Endothelial cell of umbilical vein (primary cell): Measurements from ENCODE around the gene AFF1. TPM values are rescaled to one million over a fixed set of nuclear protein-coding genes. Genes with fewer than 3 reads are reported as not detected.

Experiments used
- BruUV-seq: library from RNA; stranded (reverse); fragments of 400-500 nt; replicated peaks from 2 replicates; lab custom pipeline; 2021; lab: Mats Ljungman, UMichigan
- CTCF ChIA-PET: fragments of 300-600, 350-600 bp; sonication (Branson Sonifier 250); formaldehyde crosslinking; loops from one replicate; lab custom pipeline; 2021; ENCODE audit warnings: antibody characterized with exemption, inconsistent platforms; lab: Charles Lee
- POLR2A ChIA-PET: fragments of 300-600, 350-600 bp; sonication (Branson Sonifier 250); formaldehyde crosslinking; loops from one replicate; lab custom pipeline; 2021; ENCODE audit warnings: antibody characterized with exemption, inconsistent platforms; lab: Charles Lee
- DNase-seq: peaks from one replicate; pipeline ENCODE4 v3.0.0-alpha.2; 2011; ENCODE audit warnings: low read depth, low spot score
- FAIRE-seq: peaks from 2 replicates; lab custom pipeline; 2011; peaks lifted over from hg19 to GRCh38; lab: Jason Lieb, UNC
- H2AFZ ChIP-seq: 2 replicates; pipeline ENCODE4 v1.6.0; 2012; ENCODE audit warnings: low read depth, low read length, control low read depth, inconsistent platforms
- H3K27ac ChIP-seq: 2 replicates; pipeline ENCODE4 v1.5.1; 2011; ENCODE audit warnings: low read depth, mild to moderate bottlenecking, control low read depth, low read length, moderate library complexity; ENCODE audit not compliant: insufficient read depth
- H3K27me3 ChIP-seq, 2 experiments: 2 replicates each; pipeline versions ENCODE4 v1.6.0 to v1.6.1; 2011; ENCODE audit warnings: low read length in 2 of 2, mixed read lengths in 1 of 2; ENCODE audit not compliant: control insufficient read depth in 2 of 2, insufficient read depth in 2 of 2
- H3K36me3 ChIP-seq, 2 experiments: 2 replicates in 1 of 2; 3 replicates in 1 of 2; pipeline ENCODE4 v1.5.1; 2011; ENCODE audit warnings: low read length in 2 of 2, mild to moderate bottlenecking in 1 of 2, moderate library complexity in 1 of 2; ENCODE audit not compliant: control insufficient read depth in 2 of 2, insufficient read depth in 2 of 2; ENCODE audit errors: extremely low read depth in 1 of 2
- H3K4me1 ChIP-seq: 3 replicates; pipeline ENCODE4 v1.5.1; 2011; ENCODE audit warnings: mild to moderate bottlenecking, low read length; ENCODE audit not compliant: control insufficient read depth, insufficient read depth; ENCODE audit errors: extremely low read depth
- H3K4me2 ChIP-seq: 2 replicates; pipeline ENCODE4 v1.6.1; 2011; ENCODE audit warnings: low read length, control low read depth, mixed read lengths; ENCODE audit not compliant: insufficient read depth
- H3K4me3 ChIP-seq, 3 experiments: fragments of 200-600 bp in 1 of 3; sonication (generic), shearing (Covaris generic) in 1 of 3; replicated peaks in 1 of 3; 2 replicates each; pipeline ENCODE4 v1.5.1; 2011 to 2016; ENCODE audit warnings: control low read depth in 3 of 3, low read length in 3 of 3, mild to moderate bottlenecking in 2 of 3, inconsistent platforms in 1 of 3, low read depth in 1 of 3, moderate library complexity in 1 of 3; ENCODE audit not compliant: insufficient read depth in 1 of 3
- H3K79me2 ChIP-seq: 2 replicates; pipeline ENCODE4 v1.6.0; 2012; ENCODE audit warnings: low read length, inconsistent platforms; ENCODE audit not compliant: control insufficient read depth, insufficient read depth
- H3K9ac ChIP-seq: replicated peaks from 2 replicates; pipeline ENCODE3; 2011; ENCODE audit warnings: low read length, control low read depth; ENCODE audit not compliant: insufficient read depth; ENCODE audit errors: extremely low read depth
- H3K9me1 ChIP-seq: replicated peaks from 3 replicates; pipeline ENCODE4 v1.6.0; 2011; ENCODE audit warnings: mild to moderate bottlenecking, low read length; ENCODE audit not compliant: control insufficient read depth, insufficient read depth; ENCODE audit errors: extremely low read depth
- H3K9me3 ChIP-seq: replicated peaks from 2 replicates; pipeline ENCODE4 v1.5.1; 2012; ENCODE audit warnings: low read length, inconsistent platforms; ENCODE audit not compliant: control insufficient read depth, insufficient read depth
- H4K20me1 ChIP-seq: replicated peaks from 2 replicates; pipeline ENCODE3; 2011; ENCODE audit warnings: mild to moderate bottlenecking, low read length; ENCODE audit not compliant: control insufficient read depth, insufficient read depth; ENCODE audit errors: extremely low read depth
- EZH2 ChIP-seq: IDR thresholded peaks from 2 replicates; pipeline ENCODE4 v1.6.1; 2012; ENCODE audit warnings: borderline replicate concordance, low read depth, mild to moderate bottlenecking, moderate library complexity, low read length, inconsistent platforms; ENCODE audit not compliant: severe bottlenecking
- FOS ChIP-seq: IDR thresholded peaks from 2 replicates; pipeline ENCODE4 v1.6.1; 2011; ENCODE audit warnings: mild to moderate bottlenecking, low read length, moderate library complexity, borderline replicate concordance; ENCODE audit not compliant: insufficient read depth
- GATA2 ChIP-seq: IDR thresholded peaks from 2 replicates; pipeline ENCODE4 v1.7.0; 2011; ENCODE audit warnings: low read depth, mild to moderate bottlenecking, moderate library complexity, mixed read lengths, low read length; ENCODE audit not compliant: insufficient read length, insufficient read depth
- JUN ChIP-seq: IDR thresholded peaks from 2 replicates; pipeline ENCODE4 v1.6.1; 2011; ENCODE audit warnings: borderline replicate concordance, low read depth; ENCODE audit not compliant: insufficient read length, insufficient read depth
- MYC ChIP-seq: IDR thresholded peaks from one replicate; pipeline ENCODE4 v1.6.1; 2011; ENCODE audit warnings: mild to moderate bottlenecking, low read depth, low read length
- POLR2A ChIP-seq: IDR thresholded peaks from 2 replicates; pipeline ENCODE4 v1.6.1; 2012; ENCODE audit warnings: low read depth, mild to moderate bottlenecking, control low read depth, low read length
- POLR2AphosphoS5 ChIP-seq: IDR thresholded peaks from 2 replicates; pipeline ENCODE4 v1.6.1; 2012; ENCODE audit warnings: low read depth, mild to moderate bottlenecking, control low read depth, low read length, moderate library complexity; ENCODE audit not compliant: insufficient read depth
- dilution Hi-C: fragments of 300-500 bp; cut with MboI; formaldehyde crosslinking; loops from one replicate; pipeline ENCODE4 v1.15.0; 2019; ENCODE audit warnings: low sequenced_read_pairs; ENCODE audit not compliant: extremely low pct_ligation_motif_present
- intact Hi-C: fragments of 100-400 bp; cut with micrococcal nuclease; formaldehyde crosslinking; loops from one replicate; pipeline ENCODE4 v1.10.0; 2022
- polyA plus RNA-seq, 4 experiments: library from polyadenylated mRNA; depleted of rRNA in 3 of 4; stranded (reverse) in 3 of 4; unstranded in 1 of 4; fragments of >200 nt; gene quantifications; 2 replicates each; pipeline versions ENCODE4 v1.2.1 to v1.2.3, GENCODE V29; 2011 to 2012; ENCODE audit warnings: missing spikeins in 1 of 4
- total RNA-seq: library from RNA; stranded (reverse); gene quantifications from 2 replicates; pipeline ENCODE4 v1.2.3, GENCODE V29; 2021
- TF ChIP-seq, protein P1 (sequence below): IDR thresholded peaks from 2 replicates; pipeline ENCODE4 v1.6.1; 2011; ENCODE audit not compliant: insufficient read depth, insufficient read length
- TF ChIP-seq, protein P2 (sequence below), 2 donors: IDR thresholded peaks; 1 replicate in 1 of 2; 2 replicates in 1 of 2; pipeline ENCODE4 v1.5.1; 2011; ENCODE audit warnings: low read length in 2 of 2, mild to moderate bottlenecking in 2 of 2, moderate library complexity in 2 of 2, control low read depth in 1 of 2, inconsistent platforms in 1 of 2, low read depth in 1 of 2; ENCODE audit not compliant: insufficient read depth in 1 of 2; ENCODE audit errors: extremely low read depth in 1 of 2

Gene AFF1
- total and polyA plus RNA-seq, 2 donors (not counting 3 experiments of a cell fraction or from before 2014, with no cell fraction given): 26.2 to 106 TPM

DNA sequence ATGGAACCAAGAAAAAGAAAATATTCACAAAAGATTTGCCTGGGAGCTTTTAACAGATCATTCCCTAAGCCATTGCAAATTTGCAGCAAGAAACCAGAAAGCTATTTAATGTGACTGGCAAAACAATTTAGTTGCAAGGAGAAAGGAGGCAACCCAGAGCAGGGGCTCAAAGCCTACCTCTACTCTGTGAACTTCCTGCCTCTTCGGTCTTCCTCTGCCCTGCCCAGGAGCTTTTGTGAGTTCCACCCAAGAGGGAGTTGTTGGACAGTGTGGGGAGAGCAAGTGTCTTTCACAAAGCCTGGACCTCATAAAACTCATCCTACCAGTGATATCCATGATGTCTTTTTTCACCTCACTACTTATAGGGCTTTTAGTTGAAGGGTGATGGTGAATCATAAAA lies 107.4 kb downstream of the AFF1 start:
- no peak for TF ChIP-seq JUN
- TF ChIP-seq, protein P1, sequence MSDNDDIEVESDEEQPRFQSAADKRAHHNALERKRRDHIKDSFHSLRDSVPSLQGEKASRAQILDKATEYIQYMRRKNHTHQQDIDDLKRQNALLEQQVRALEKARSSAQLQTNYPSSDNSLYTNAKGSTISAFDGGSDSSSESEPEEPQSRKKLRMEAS: no peak
- no peak for TF ChIP-seq GATA2
- no peak for TF ChIP-seq POLR2AphosphoS5
- TF ChIP-seq, protein P2, sequence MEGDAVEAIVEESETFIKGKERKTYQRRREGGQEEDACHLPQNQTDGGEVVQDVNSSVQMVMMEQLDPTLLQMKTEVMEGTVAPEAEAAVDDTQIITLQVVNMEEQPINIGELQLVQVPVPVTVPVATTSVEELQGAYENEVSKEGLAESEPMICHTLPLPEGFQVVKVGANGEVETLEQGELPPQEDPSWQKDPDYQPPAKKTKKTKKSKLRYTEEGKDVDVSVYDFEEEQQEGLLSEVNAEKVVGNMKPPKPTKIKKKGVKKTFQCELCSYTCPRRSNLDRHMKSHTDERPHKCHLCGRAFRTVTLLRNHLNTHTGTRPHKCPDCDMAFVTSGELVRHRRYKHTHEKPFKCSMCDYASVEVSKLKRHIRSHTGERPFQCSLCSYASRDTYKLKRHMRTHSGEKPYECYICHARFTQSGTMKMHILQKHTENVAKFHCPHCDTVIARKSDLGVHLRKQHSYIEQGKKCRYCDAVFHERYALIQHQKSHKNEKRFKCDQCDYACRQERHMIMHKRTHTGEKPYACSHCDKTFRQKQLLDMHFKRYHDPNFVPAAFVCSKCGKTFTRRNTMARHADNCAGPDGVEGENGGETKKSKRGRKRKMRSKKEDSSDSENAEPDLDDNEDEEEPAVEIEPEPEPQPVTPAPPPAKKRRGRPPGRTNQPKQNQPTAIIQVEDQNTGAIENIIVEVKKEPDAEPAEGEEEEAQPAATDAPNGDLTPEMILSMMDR (IDR thresholded peaks at IDR 0.05; ENCODE audit: extremely low read depth in 1 of 2, insufficient read depth in 1 of 2, low read depth in 1 of 2, low read length in 2 of 2): no peak
- no peak for TF ChIP-seq EZH2
- TF ChIP-seq FOS: no peak
- TF ChIP-seq MYC: no peak
- TF ChIP-seq POLR2A: no peak
- Histone ChIP-seq H3K27ac (no peak overlapping the region), H3K4me1 (peaks cover 55% of the 10 kb centered on the region), H3K9me3 (no peaks in the 10 kb centered on the region), H3K9me1 (no peaks in the 10 kb centered on the region), H2AFZ (no peak overlapping the region), H3K36me3 (peaks cover 4 to 7% of the 10 kb centered on the region in 2 experiments), H3K79me2 (peaks cover 66% of the 10 kb centered on the region), H3K9ac (no peak overlapping the region), H3K4me3 (no peak overlapping the region), H3K27me3 (no peaks in the 10 kb centered on the region), H3K4me2 (no peak overlapping the region), H4K20me1 (no peaks in the 10 kb centered on the region)
- DNase-seq (no peak), FAIRE-seq (no peak)
- CTCF ChIA-PET: interaction anchor here (1.0 to 1.5 kb wide), 3 partner anchors 10 to 120 kb away, joined by 3 to 5 read pairs (median 3); partner anchors contain the start of gene AFF1
- intact Hi-C loops: no loop called here
- POLR2A ChIA-PET: no interaction called here
- no TSS peak for BruUV-seq
- dilution Hi-C loops: no loop called here
